ENCODE results near the gene FER.

GRCh38 chr5:108898257-108898656 lies 150.6 kb downstream of the FER start:
- TF ChIP-seq CTCF (IDR thresholded peaks at IDR 0.05; ENCODE audit: poor library complexity) (no peak), EZH2phosphoT487 (IDR thresholded peaks at IDR 0.05; ENCODE audit: low read depth, severe bottlenecking, unreplicated experiment) (no peak), EZH2 (IDR thresholded peaks at IDR 0.05; ENCODE audit: borderline replicate concordance) (no peak)
